Measurements from ENCODE around the gene TMEM119.
"Not testable (repeated sequence)": the region's sequence is repeated elsewhere in the genome, so short reads cannot be mapped to it uniquely, and the experiment has no call there.

The TMEM119 gene

DNA sequence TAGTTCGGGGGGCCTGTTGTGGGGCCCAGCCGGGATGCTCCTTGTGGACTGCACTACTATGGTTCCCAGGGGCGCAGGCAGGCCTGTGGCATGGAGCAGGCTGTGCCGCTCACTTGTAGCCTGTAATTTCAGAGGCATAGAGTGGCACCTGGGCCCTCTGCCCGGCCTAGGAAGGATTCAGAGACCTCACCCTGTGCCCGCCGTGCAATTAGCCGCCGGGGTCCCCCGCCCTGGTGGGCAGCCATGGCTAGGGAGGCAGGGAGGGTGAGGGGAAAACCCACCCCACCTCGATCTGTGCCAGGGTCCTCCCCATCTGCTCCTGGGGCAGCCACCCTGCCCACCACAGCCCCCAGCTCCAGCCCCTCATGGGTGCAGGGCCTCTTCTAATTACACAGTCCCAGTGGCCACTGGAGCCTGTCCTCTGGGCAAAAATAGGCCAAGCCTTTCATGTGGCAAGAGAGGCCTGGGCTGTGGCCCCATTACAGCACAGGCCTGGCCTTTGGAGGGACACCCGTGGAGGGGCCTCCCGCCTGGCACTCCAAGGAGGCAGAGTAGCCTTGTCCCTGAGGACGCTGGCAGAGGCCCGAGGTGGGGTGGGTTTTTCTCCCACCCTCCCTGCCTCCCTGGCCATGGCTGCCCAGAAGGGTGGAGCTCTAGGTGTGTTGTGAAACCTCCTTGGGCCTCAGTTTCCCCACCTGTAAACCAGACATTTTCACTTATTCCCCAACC lies 5.3 kb upstream of the TMEM119 start:
- DNase-seq (ENCODE audit: low read depth in 2 of 2): no peak

DNA sequence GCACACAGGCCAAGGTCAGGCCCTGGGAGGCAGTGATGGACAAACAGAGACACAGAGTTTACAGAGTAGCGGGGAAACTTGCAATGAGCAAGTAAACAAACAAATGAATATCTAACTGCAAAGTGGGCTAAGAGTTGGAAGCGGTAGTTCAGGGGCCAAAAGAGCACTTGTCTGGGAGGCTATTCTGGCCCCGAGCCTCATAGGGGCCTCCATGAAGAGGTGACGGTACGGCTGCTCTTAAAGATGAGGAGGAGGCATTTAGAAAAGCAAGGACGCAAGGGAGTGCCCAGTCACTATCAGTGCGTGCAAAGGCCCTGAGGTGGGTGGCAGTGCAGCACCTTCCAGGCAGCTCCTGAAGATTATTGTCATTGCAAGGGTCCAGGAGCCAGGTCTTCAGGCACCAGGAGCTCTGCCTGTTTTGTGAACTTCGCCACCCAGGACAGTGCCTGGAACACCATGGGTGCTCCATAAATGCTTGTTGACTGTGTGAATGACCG lies 4.4 kb upstream of the TMEM119 start:
- no peak for DNase-seq (ENCODE audit: low read depth in 2 of 2)

DNA sequence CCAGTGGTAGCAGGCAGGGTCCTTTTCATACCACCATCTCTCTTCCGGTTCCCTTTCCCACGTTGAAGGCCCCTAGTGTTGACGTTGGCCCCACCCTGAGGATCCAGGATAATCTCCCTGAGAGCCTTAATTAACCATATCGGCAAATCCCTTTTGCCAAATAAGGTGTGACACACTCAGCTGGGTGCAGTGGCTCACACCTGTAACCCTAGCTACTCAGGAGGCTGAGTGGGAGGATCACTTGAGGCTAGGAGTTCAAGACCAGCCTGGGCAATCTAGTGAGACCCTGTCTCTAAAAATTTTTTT lies 2.8 kb upstream of the TMEM119 start:
- DNase-seq (ENCODE audit: low read depth in 2 of 2): no peak

GRCh38 chr12:108599948-108600701 lies 2.2 kb upstream of the TMEM119 start:
- no peak for DNase-seq (ENCODE audit: low read depth in 2 of 2)

GRCh38 chr12:108599541-108599940 lies 1.7 kb upstream of the TMEM119 start:
- DNase-seq (ENCODE audit: low read depth in 2 of 2): no peak

GRCh38 chr12:108598553-108599250 lies 818 bp upstream of the TMEM119 start:
- no peak for DNase-seq (ENCODE audit: low read depth in 2 of 2)

DNA sequence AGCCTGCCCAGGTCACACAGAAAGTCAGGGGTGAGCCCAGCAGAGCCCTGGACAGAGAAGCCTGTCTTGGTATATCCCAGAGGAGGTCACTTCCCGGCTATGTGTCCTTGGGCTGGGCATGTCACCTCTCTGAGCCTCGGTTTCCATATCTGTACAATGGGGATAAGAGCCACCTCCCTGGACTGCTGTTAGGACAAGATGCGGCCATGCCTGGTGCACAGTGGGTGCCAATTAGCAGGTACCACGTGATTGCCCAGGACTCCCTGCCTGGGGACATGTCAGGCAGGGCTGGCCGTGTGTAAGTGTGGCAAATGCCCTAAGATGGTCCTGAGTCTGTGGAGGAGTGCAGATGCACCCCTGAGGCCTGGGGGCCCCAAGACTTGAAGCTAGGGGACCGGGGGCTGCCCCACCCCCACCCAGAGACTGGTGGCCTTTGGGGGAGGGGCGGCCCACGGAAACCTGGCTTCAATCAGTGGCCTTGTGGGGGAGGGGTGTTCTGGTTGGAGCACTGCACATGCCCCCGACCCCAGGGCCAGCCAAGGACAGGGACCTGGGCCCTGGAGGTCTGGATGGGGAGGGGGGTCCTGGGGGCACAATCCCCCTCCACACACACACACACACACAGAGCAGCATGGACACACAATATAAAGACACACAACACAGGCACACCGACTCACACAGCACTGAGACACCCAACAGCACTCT lies 878 bp downstream of the TMEM119 start:
- no peak for DNase-seq (ENCODE audit: low read depth in 2 of 2)

DNA sequence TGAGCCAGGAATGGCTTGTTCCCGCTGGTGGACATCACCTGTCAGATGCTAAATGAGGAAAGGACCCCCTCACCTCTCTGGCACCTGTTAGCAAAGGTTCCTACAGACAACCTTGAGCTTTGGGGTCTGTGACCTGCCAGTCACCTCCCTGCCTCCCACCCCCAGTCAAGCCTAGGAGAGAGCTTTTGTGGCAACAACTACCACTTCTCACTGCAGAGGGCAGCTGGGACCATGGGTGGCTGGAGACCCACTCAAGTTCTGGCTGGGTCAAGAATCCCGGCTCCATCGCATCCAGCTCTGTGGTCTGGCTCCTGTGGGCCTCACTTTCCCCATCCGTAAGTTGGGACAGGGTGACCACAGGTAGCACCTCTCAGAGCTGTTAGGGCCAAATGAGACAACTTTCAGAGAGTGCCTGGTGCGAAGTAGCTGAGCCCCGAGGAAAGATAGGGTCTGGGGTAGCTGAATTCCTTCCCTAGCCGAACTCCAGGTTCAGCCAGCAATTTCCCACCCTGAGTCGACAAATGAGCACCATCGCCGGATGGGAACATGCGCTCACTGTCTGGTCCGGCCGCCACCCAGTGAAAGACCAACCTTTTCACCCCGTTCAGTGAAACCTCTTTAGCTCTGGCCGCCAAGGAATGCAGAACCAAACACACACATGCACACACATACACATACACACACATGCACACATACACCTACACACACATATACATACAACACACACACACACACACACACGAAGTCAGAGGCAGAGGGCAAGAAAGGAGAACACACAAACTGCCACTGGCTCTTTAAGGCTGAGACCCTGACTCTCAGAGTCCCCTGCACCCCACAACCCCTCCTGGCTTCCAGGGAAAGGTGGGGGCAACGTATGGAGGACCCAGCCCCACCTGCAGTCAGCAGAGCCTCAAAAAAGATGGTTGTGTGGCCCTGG lies 1.9 kb downstream of the TMEM119 start:
- DNase-seq (ENCODE audit: low read depth in 2 of 2): no peak

DNA sequence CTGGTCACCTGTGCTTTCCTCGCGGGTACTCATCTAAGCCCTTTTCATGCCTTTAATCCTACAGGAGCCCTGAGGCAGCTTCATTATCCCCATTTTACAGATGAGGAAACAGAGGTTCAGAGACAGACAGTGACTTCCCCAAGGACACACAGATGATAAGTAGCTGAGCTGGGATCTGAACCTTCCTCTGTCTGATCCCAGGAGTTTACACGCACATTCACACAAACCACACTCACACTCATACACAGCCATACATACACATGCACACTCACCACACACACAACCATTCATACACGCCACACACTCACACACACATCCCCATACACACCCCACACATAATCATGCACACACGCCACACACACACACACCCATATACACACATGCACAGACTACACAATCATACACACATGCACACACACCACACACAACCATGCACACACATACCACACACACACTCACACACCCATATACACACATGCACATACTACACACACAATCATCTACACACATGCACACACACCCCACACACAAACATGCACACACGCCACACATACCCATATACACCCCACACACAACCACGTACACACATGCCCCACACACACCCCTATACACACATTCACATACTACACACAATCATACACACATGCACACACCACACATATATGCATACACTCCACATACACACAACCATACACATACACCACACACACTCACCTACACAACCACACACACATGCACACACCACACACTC lies 2.7 kb downstream of the TMEM119 start:
- no peak for DNase-seq (ENCODE audit: low read depth in 2 of 2)

- DNase-seq (ENCODE audit: low read depth in 2 of 2): no peak
These were observed 3.5 kb downstream of the TMEM119 start for GRCh38 chr12:108594323-108594903.

GRCh38 chr12:108592033-108592909 lies 5.6 kb downstream of the TMEM119 start:
- DNase-seq (ENCODE audit: low read depth in 2 of 2): no peak

- no peak for DNase-seq (ENCODE audit: low read depth in 2 of 2)
These were observed 6.5 kb downstream of the TMEM119 start for GRCh38 chr12:108591267-108591980.

DNA sequence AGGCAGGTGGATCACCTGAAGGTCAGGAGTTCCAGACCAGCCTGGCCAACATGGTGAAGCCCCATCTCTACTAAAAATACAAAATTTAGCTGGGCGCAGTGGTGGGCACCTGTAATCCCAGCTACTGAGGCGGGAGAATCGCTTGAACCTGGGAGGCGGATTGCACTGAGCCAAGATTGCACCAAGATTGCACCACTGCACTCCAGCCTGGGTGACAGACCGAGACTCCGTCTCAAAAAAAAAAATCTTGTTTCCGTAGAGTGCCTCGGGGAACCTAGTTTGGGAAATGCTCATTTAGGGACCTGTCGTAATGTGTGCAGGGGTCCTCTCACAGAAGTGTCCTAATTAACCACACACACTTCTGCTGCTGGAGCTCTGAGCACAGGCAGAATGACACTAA lies 7.4 kb downstream of the TMEM119 start:
- not testable (repeated sequence) for DNase-seq (ENCODE audit: low read depth in 2 of 2)

GRCh38 chr12:108589840-108590229 lies 8.0 kb downstream of the TMEM119 start:
- DNase-seq (ENCODE audit: low read depth in 2 of 2): no peak

GRCh38 chr12:108589028-108589839 lies 8.7 kb downstream of the TMEM119 start:
- DNase-seq (ENCODE audit: low read depth in 2 of 2): no peak

DNA sequence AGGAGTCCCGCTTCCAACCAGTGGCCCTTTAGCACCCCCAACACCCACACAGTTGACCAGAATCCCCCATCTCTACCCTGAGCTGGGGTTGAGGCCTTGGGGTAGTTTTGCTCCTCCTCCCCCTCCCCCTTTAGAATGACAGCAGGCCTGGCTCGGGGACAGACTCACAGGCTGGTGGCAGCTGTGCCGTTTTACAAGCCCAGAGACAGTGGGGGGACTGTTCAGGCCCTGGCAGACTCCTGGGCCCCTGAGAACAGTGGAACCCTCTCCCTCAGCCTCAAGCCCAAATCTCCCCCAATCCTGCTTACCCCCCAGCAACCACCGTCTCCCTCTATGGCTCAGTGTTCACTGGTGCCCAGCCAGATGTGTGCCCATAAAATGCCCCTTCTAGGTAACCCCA lies 10.1 kb downstream of the TMEM119 start:
- DNase-seq (ENCODE audit: low read depth in 2 of 2): no peak

DNA sequence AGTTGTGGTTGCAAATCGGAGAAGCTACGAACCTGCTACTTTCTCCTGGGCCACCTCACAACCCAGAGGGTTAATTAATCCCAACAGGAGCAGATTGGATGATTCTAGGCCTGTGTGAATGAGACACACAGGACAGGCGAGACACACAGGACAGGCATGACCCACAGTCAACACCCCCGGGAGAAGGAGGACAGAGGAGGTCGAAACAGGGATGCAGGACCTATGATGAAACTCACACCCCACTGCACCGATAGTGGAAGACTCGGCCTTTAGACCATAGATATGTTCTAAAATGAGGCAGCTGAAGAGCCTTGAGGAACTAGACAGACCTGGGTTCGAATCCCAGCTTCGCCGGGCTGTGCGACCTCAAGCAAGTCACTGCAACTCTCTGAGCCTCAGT lies 11.6 kb downstream of the TMEM119 start:
- DNase-seq (ENCODE audit: low read depth in 2 of 2): no peak
